ENCODE results near the gene SLC41A3.

DNA sequence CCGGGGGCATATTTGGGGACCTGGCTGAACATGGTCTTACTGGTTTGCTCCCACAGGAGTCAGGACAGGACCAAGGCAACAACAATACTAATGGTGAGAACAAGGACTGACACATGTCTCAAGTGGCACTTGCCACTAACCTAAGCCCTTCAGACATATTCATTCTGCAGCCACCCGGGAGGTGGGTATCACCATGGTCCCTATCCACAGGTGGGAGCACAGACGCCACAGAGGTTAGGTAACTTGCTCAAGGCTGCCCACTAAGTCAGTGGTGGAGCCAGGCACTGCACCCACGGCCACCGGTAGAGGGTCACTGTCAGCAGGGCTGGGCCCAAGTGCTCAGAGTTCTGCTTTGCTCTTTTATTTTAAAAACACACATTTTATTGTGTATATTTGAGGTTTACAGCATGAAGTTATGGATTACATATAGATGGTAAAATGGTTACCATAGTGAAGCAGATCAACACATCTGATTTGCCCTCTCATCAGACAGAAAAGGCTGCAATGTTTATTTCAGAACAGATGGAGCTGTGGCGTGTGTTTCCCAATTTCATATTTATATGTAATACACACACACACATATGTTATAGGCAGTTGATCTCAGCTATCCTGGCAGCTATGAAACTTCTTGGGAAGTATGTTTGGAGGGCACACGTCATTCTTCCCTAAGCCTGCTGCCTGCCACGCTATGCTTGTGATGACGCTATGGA, 30.0 kb upstream of the SLC41A3 start:
- TF ChIP-seq CTCF (IDR thresholded peaks at IDR 0.05) (no peak), POLR2AphosphoS5 (IDR thresholded peaks at IDR 0.05; ENCODE audit: insufficient read depth in 1 of 2, low read depth in 1 of 2) (no peak), POLR2A (IDR thresholded peaks at IDR 0.05) (no peak)
